ENCODE data around the gene NUAK1.

The NUAK1 gene

GRCh38 chr12:106128585-106129328, 10.0 kb downstream of the NUAK1 start:
- no peak for DNase-seq

- no peak for DNase-seq
Observed at GRCh38 chr12:106127338-106128126, 11.2 kb downstream of the NUAK1 start.

GRCh38 chr12:106126441-106127337, 12.1 kb downstream of the NUAK1 start:
- no peak for DNase-seq

- DNase-seq = no peak
Observed at GRCh38 chr12:106125351-106126095, 13.2 kb downstream of the NUAK1 start.

- no peak for DNase-seq
Observed at GRCh38 chr12:106123551-106124081, 15.1 kb downstream of the NUAK1 start.

- no peak for DNase-seq
Observed at GRCh38 chr12:106123110-106123509, 15.6 kb downstream of the NUAK1 start.

- DNase-seq = no peak
Observed at GRCh38 chr12:106122004-106122403, 16.8 kb downstream of the NUAK1 start.

GRCh38 chr12:106120519-106121105, 18.1 kb downstream of the NUAK1 start:
- DNase-seq = no peak

- DNase-seq = no peak
Observed at GRCh38 chr12:106119301-106119700, 19.5 kb downstream of the NUAK1 start.

- DNase-seq = no peak
Observed at GRCh38 chr12:106118381-106119130, 20.2 kb downstream of the NUAK1 start.

- no peak for DNase-seq
Observed at GRCh38 chr12:106115440-106115839, 23.3 kb downstream of the NUAK1 start.

GRCh38 chr12:106114447-106115068, 24.2 kb downstream of the NUAK1 start:
- no peak for DNase-seq

- no peak for DNase-seq
Observed at GRCh38 chr12:106113824-106114446, 24.8 kb downstream of the NUAK1 start.

- DNase-seq = no peak
Observed at GRCh38 chr12:106113446-106113823, 25.3 kb downstream of the NUAK1 start.

GRCh38 chr12:106113042-106113441, 25.7 kb downstream of the NUAK1 start:
- no peak for DNase-seq

GRCh38 chr12:106112145-106112821, 26.5 kb downstream of the NUAK1 start:
- no peak for DNase-seq

- no peak for DNase-seq
Observed at GRCh38 chr12:106110626-106111300, 28.0 kb downstream of the NUAK1 start.

GRCh38 chr12:106109168-106109910, 29.4 kb downstream of the NUAK1 start:
- no peak for DNase-seq

Data from activated naive CD4-positive, alpha-beta T cell (primary cell).